Measurements from ENCODE around the gene ULK2. TPM values are rescaled to one million over a fixed set of nuclear protein-coding genes. Genes with fewer than 3 reads are reported as not detected.

The ULK2 gene
- total RNA-seq, 1 experiment from 2014 or later, result 5.1 TPM

- H3K4me3 Mint-ChIP-seq, result no peak overlapping the region
- no peaks in the 10 kb centered on the region for H3K9me3 Mint-ChIP-seq
- TF ChIP-seq HMGA2 (CRISPR knock-in tag; IDR thresholded peaks at IDR 0.05) (no peak), ZNF121 (CRISPR knock-in tag; IDR thresholded peaks at IDR 0.05) (no peak), ATF6 (CRISPR knock-in tag; IDR thresholded peaks at IDR 0.05) (no peak), FOXP4 (CRISPR knock-in tag; IDR thresholded peaks at IDR 0.05) (no peak), MAX (CRISPR knock-in tag; IDR thresholded peaks at IDR 0.05) (no peak), NFE2L1 (CRISPR knock-in tag; IDR thresholded peaks at IDR 0.05) (no peak), NFYB (CRISPR knock-in tag; conservative IDR thresholded peaks at IDR 0.05; ENCODE audit: low read depth) (no peak), ZNF317 (CRISPR knock-in tag; IDR thresholded peaks at IDR 0.05; ENCODE audit: borderline replicate concordance, low read depth) (no peak), ZNF281 (CRISPR knock-in tag; IDR thresholded peaks at IDR 0.05) (no peak), ZNF263 (CRISPR knock-in tag; IDR thresholded peaks at IDR 0.05; ENCODE audit: low read depth) (no peak), OVOL2 (CRISPR knock-in tag; IDR thresholded peaks at IDR 0.05; ENCODE audit: borderline replicate concordance) (no peak), ZNF219 (CRISPR knock-in tag; IDR thresholded peaks at IDR 0.05; ENCODE audit: borderline replicate concordance) (no peak), CREM (CRISPR knock-in tag; IDR thresholded peaks at IDR 0.05) (no peak), TP53 (CRISPR knock-in tag; IDR thresholded peaks at IDR 0.05) (no peak), ZNF416 (CRISPR knock-in tag; IDR thresholded peaks at IDR 0.05) (no peak)
- ChIA-PET POLR2A (no interaction called here), CTCF (interaction anchor here (1.1 to 2.3 kb wide), 3 partner anchors 10 to 394 kb away, joined by 4 to 14 read pairs (median 4); partner anchors contain the start of gene B9D1)
- H3K27ac Mint-ChIP-seq, result no peak overlapping the region
- DNase-seq (ENCODE audit: low spot score), result no peak
- no peak for ATAC-seq
- H3K27me3 Mint-ChIP-seq (ENCODE audit: low read depth), result peaks cover 4% of the 10 kb centered on the region; the same call in 1 of the 2 replicates
- H3K4me1 Mint-ChIP-seq, result peaks cover 5% of the 10 kb centered on the region
- H3K36me3 Mint-ChIP-seq, result no peaks in the 10 kb centered on the region
Observed at GRCh38 chr17:19756546-19756945, 111.2 kb downstream of the ULK2 start.

- Mint-ChIP-seq H3K27ac (no peak overlapping the region), H3K36me3 (no peaks in the 10 kb centered on the region), H3K4me3 (no peak overlapping the region), H3K27me3 (ENCODE audit: low read depth) (no peaks in the 10 kb centered on the region; the same call in 1 of the 2 replicates), H3K9me3 (no peaks in the 10 kb centered on the region), H3K4me1 (peaks cover 5% of the 10 kb centered on the region)
- DNase-seq (ENCODE audit: low spot score), result no peak
- no peak for ATAC-seq
- TF ChIP-seq ZMAT4 (CRISPR knock-in tag; IDR thresholded peaks at IDR 0.05) (no peak), KAT7 (CRISPR knock-in tag; IDR thresholded peaks at IDR 0.05; ENCODE audit: borderline replicate concordance) (no peak), ZNF416 (CRISPR knock-in tag; IDR thresholded peaks at IDR 0.05) (no peak), IRF1 (CRISPR knock-in tag; IDR thresholded peaks at IDR 0.05) (no peak), CBFB (CRISPR knock-in tag; IDR thresholded peaks at IDR 0.05; ENCODE audit: low read depth) (no peak), NFYB (CRISPR knock-in tag; conservative IDR thresholded peaks at IDR 0.05; ENCODE audit: low read depth) (no peak), ZNF281 (CRISPR knock-in tag; IDR thresholded peaks at IDR 0.05) (no peak)
- POLR2A ChIA-PET, result no interaction called here
- CTCF ChIA-PET, result interaction anchor here (1.1 to 2.3 kb wide), 4 partner anchors 11 to 393 kb away, joined by 3 to 14 read pairs (median 4); partner anchors contain the start of gene B9D1
Observed at GRCh38 chr17:19755821-19756510, 111.8 kb downstream of the ULK2 start.
